SK-N-SH (cell line): Measurements from ENCODE around the gene SYNGR3. TPM values are rescaled to one million over a fixed set of nuclear protein-coding genes. Genes with fewer than 3 reads are reported as not detected.
"Not testable (repeated sequence)": the region's sequence is repeated elsewhere in the genome, so short reads cannot be mapped to it uniquely, and the experiment has no call there.

Experiments
- CTCF ChIA-PET: fragments of 300-600, 350-600 bp; formaldehyde crosslinking; extraction: SDS; loops from one replicate; lab custom pipeline; 2021; lab: Yijun Ruan, JAX
- POLR2A ChIA-PET: fragments of 350-600 bp; sonication (Branson Sonifier 250); formaldehyde crosslinking; extraction: SDS; loops from one replicate; lab custom pipeline; 2020; ENCODE audit warnings: antibody characterized with exemption, inconsistent platforms; lab: Yijun Ruan, JAX
- DNase-seq: peaks from one replicate; pipeline ENCODE4 v3.0.0; 2012
- H2AFZ ChIP-seq: fragments of 200-600 bp; sonication (generic); 2 replicates; pipeline ENCODE4 v1.8.1; 2016; ENCODE audit warnings: antibody characterized with exemption, mild to moderate bottlenecking, low read depth
- H3F3A ChIP-seq: fragments of 200-600 bp; sonication (generic); replicated peaks from 2 replicates; pipeline ENCODE3; 2016; ENCODE audit warnings: antibody characterized with exemption, mild to moderate bottlenecking; ENCODE audit not compliant: insufficient read depth
- H3K27ac ChIP-seq, 2 experiments: fragments of 200-500 bp in 1 of 2; fragments of 200-600 bp in 1 of 2; sonication (Bioruptor generic) in 1 of 2; sonication (generic), shearing (Covaris generic) in 1 of 2; 2 replicates each; pipeline versions ENCODE4 v1.5.1 to v1.6.1; 2014 to 2016; ENCODE audit warnings: low read depth in 2 of 2, inconsistent platforms in 1 of 2, low read length in 1 of 2, mild to moderate bottlenecking in 1 of 2, mixed read lengths in 1 of 2
- H3K27me3 ChIP-seq: fragments of 200-600 bp; sonication (generic), shearing (Covaris generic); 2 replicates; pipeline ENCODE4 v1.6.1; 2016; ENCODE audit warnings: mixed run types; ENCODE audit not compliant: insufficient read depth
- H3K36me3 ChIP-seq, 2 experiments: fragments of 200-500 bp in 1 of 2; fragments of 200-600 bp in 1 of 2; sonication (Bioruptor generic) in 1 of 2; sonication (generic) in 1 of 2; replicated peaks in 1 of 2; 2 replicates each; pipeline versions ENCODE3 to v1.5.1; 2014 to 2016; ENCODE audit warnings: low read length in 1 of 2, mild to moderate bottlenecking in 1 of 2; ENCODE audit not compliant: insufficient read depth in 2 of 2, control insufficient read depth in 1 of 2
- H3K4me1 ChIP-seq, 2 experiments: fragments of 200-500 bp in 1 of 2; fragments of 200-600 bp in 1 of 2; sonication (Bioruptor generic) in 1 of 2; sonication (generic), shearing (Covaris generic) in 1 of 2; 2 replicates each; pipeline versions ENCODE4 v1.5.1 to v1.6.1; 2014 to 2016; ENCODE audit warnings: low read depth in 1 of 2, low read length in 1 of 2, mixed run types in 1 of 2; ENCODE audit not compliant: insufficient read depth in 2 of 2, control insufficient read depth in 1 of 2
- H3K4me2 ChIP-seq: fragments of 200-600 bp; sonication (generic), shearing (Covaris generic); 2 replicates; pipeline ENCODE4 v1.6.1; 2017; ENCODE audit warnings: mixed run types
- H3K4me3 ChIP-seq, 2 experiments: fragments of 200-500 bp in 1 of 2; fragments of 200-600 bp in 1 of 2; sonication (Bioruptor generic) in 1 of 2; sonication (generic), shearing (Covaris generic) in 1 of 2; 2 replicates each; pipeline versions ENCODE4 v1.5.1 to v1.8.1; 2014 to 2016; ENCODE audit warnings: low read depth in 2 of 2, inconsistent platforms in 1 of 2, low read length in 1 of 2, mild to moderate bottlenecking in 1 of 2, mixed read lengths in 1 of 2, moderate library complexity in 1 of 2
- H3K79me2 ChIP-seq: fragments of 200-600 bp; sonication (generic); 2 replicates; pipeline ENCODE4 v1.8.1; 2017; ENCODE audit warnings: mild to moderate bottlenecking; ENCODE audit not compliant: insufficient read depth
- H3K9ac ChIP-seq: fragments of 200-600 bp; sonication (generic); 2 replicates; pipeline ENCODE4 v1.6.1; 2017; ENCODE audit warnings: mixed run types
- H3K9me2 ChIP-seq: fragments of 200-600 bp; sonication (generic); 2 replicates; pipeline ENCODE4 v1.6.1; 2017; ENCODE audit warnings: mixed run types
- H3K9me3 ChIP-seq: fragments of 200-600 bp; sonication (generic); 2 replicates; pipeline ENCODE4 v1.6.1; 2017; ENCODE audit warnings: mixed run types, mild to moderate bottlenecking, moderate library complexity
- H4K20me1 ChIP-seq: fragments of 200-600 bp; sonication (generic); 2 replicates; pipeline ENCODE4 v1.6.1; 2017; ENCODE audit warnings: mild to moderate bottlenecking, mixed run types; ENCODE audit not compliant: insufficient read depth
- CTCF ChIP-seq: fragments of 200-600 bp; sonication (generic); IDR thresholded peaks from 2 replicates; pipeline ENCODE4 v1.6.1; 2017; ENCODE audit warnings: antibody characterized with exemption, mild to moderate bottlenecking, moderate library complexity
- ELF1 ChIP-seq: IDR thresholded peaks from 2 replicates; pipeline ENCODE4 v1.4.0; 2012
- EZH2phosphoT487 ChIP-seq: fragments of 200-600 bp; sonication (generic); IDR thresholded peaks from 2 replicates; pipeline ENCODE4 v1.6.1; 2017; ENCODE audit warnings: low read depth, mixed run types, mild to moderate bottlenecking, antibody characterized with exemption, moderate library complexity, borderline replicate concordance
- FOXJ3 ChIP-seq: sonication (generic); formaldehyde crosslinking; IDR thresholded peaks from 2 replicates; pipeline ENCODE4 v1.5.1; 2020; ENCODE audit warnings: mild to moderate bottlenecking, missing genetic modification reagents
- GATA2 ChIP-seq: sonication (generic); formaldehyde crosslinking; IDR thresholded peaks from 2 replicates; pipeline ENCODE4 v1.5.0; 2020; ENCODE audit warnings: mild to moderate bottlenecking, missing genetic modification reagents
- IRF3 ChIP-seq: fragments of 150-350 bp; IDR thresholded peaks from 2 replicates; pipeline ENCODE4 v1.6.1; 2016; ENCODE audit warnings: mild to moderate bottlenecking, low read depth, low read length
- JUND ChIP-seq: IDR thresholded peaks from 2 replicates; pipeline ENCODE4 v1.4.0; 2012
- MAX ChIP-seq: IDR thresholded peaks from 2 replicates; pipeline ENCODE4 v1.4.0; 2012; ENCODE audit warnings: low read depth
- NFIC ChIP-seq: IDR thresholded peaks from 2 replicates; pipeline ENCODE4 v1.4.0; 2012; ENCODE audit warnings: borderline replicate concordance
- POLR2AphosphoS5 ChIP-seq: IDR thresholded peaks from 2 replicates; pipeline ENCODE4 v1.6.1; 2012; ENCODE audit warnings: low read depth, low read length
- RAD21 ChIP-seq: IDR thresholded peaks from 2 replicates; pipeline ENCODE4 v1.6.1; 2012; ENCODE audit warnings: mild to moderate bottlenecking, low read length
- RCOR1 ChIP-seq: fragments of 150-350 bp; IDR thresholded peaks from 2 replicates; pipeline ENCODE4 v1.6.1; 2017; ENCODE audit warnings: antibody characterized with exemption, low read length
- RXRA ChIP-seq: IDR thresholded peaks from 2 replicates; pipeline ENCODE4 v1.4.0; 2012; ENCODE audit warnings: low read depth, mild to moderate bottlenecking, borderline replicate concordance
- SIN3A ChIP-seq: IDR thresholded peaks from 2 replicates; pipeline ENCODE4 v1.6.1; 2012; ENCODE audit warnings: low read depth, mild to moderate bottlenecking, low read length, moderate library complexity, borderline replicate concordance
- SMC3 ChIP-seq: IDR thresholded peaks from 2 replicates; pipeline ENCODE4 v1.6.1; 2012; ENCODE audit warnings: low read depth, low read length, improper control_type of control experiment
- TEAD4 ChIP-seq: IDR thresholded peaks from 2 replicates; pipeline ENCODE4 v1.4.0; 2012; ENCODE audit warnings: mild to moderate bottlenecking, borderline replicate concordance; ENCODE audit not compliant: insufficient read depth
- USF2 ChIP-seq: fragments of 150-350 bp; IDR thresholded peaks from 2 replicates; pipeline ENCODE4 v1.6.1; 2017; ENCODE audit warnings: antibody characterized with exemption, low read length, low read depth, borderline replicate concordance
- YY1 ChIP-seq: IDR thresholded peaks from 2 replicates; pipeline ENCODE4 v1.4.0; 2012; ENCODE audit warnings: low read depth, mild to moderate bottlenecking
- ZBTB33 ChIP-seq: IDR thresholded peaks from 2 replicates; pipeline ENCODE4 v1.4.0; 2012; ENCODE audit warnings: low read depth, borderline replicate concordance
- WGBS: methylation state at CpG from one replicate; pipeline ENCODE4 v1.1.6; 2017; ENCODE audit warnings: low lambda C conversion rate; 5-methylcytosine and 5-hydroxymethylcytosine counted together
- polyA plus RNA-seq, 3 experiments: library from polyadenylated mRNA; depleted of rRNA; stranded (reverse); fragments of >200 nt; gene quantifications; 2 replicates each; pipeline ENCODE4 v1.2.3, GENCODE V29; 2012

SYNGR3 gene
- polyA plus RNA-seq, 1 of the 3 experiments (the other 2 are of a cell fraction), result 10.7 TPM

DNA sequence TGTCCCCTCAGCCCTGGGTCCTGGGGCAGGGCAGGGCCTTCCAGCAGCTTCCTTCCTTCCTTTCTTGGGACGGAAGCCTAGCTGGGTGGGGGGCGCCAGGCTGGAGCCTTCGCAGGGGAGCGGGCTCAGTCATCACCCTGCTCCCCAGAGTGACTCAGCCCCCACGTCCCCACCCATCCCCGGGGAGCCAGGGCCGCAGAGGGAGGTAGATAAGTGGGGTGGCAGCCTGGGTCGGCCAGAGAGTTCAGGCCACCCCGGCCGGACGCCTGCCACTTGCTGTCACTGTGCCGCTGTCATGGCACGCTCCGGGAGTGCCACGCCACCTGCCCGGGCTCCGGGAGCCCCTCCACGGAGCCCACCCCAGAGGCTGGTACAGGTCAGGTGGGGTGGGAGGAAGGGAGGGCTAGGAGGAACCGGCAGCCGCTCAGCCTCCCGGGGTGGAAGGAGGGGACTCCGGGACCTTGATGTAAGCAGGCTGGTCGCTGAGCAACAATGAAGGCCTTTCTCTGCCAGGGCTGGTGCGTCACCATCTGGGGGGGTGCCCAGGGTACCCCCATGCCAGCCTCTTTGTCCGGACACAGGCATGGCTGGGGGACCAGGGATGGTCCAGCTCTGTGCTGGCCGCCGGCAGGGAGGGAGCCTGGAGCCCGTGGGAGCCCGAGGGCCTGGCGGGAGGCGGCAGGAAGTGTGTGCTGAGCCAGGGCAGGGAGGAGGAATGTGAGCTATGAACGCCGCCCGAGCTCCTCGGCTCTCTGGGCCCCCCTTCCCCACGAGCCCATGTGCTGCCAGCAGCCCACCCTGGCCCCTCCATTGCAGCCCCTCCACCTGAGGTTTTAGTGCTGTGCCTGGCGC, 43.5 kb downstream of the SYNGR3 start (continued):
- no peak for TF ChIP-seq ZBTB33
- no peak for TF ChIP-seq JUND
- TF ChIP-seq IRF3, result no peak
- TF ChIP-seq CTCF, result no peak
- TF ChIP-seq POLR2AphosphoS5, result peak; percentile 22; the same call in 1 of the 2 replicates
- TF ChIP-seq RXRA, result no peak
- no peak for TF ChIP-seq YY1
- no peak for TF ChIP-seq RCOR1
- TF ChIP-seq MAX, result 0 out of 2 replicates have a peak, but pooled peaks have one; percentile 43
- 0 out of 2 replicates have a peak, but pooled peaks have one; percentile 24 for TF ChIP-seq TEAD4
- TF ChIP-seq EZH2phosphoT487, result no peak
- no peak for TF ChIP-seq GATA2
- TF ChIP-seq USF2, result no peak
- TF ChIP-seq NFIC, result no peak
- no peak for TF ChIP-seq RAD21
- TF ChIP-seq SMC3, result no peak
- no peak for TF ChIP-seq FOXJ3
- TF ChIP-seq SIN3A, result no peak
- no peak; the same call in 1 of the 2 replicates for TF ChIP-seq ELF1

DNA sequence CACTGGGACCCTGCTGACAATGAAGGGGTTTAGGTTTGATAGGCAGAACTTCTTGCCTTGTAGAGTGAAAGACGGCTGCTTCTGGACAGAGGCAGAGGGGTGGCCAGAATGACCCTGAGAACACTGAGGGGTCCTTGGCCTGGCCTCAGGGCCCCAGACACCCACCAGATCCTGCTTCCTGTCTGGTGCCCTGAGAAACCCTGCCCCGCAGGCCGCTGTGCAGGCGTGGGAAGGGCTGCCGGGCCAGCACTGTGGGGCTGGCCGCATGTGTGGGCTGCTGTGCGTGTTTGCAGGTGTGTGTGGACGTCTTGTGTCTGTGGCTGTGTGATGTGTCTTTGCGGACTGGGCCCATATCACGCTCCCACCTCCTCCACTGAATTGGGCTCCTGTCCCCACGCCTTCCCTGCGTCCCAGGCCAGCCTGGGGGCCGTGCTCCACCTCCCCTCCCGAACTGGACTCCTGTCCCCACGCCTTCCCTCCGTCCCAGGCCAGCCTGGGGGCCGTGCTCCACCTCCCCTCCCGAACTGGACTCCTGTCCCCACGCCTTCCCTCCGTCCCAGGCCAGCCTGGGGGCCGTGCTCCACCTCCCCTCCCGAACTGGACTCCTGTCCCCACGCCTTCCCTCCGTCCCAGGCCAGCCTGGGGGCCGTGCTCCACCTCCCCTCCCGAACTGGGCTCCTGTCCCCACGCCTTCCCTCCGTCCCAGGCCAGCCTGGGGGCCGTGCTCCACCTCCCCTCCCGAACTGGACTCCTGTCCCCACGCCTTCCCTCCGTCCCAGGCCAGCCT, 44.3 kb downstream of the SYNGR3 start:
- Histone ChIP-seq H3K4me3 (peak overlapping the region in 1 of 2 experiments; percentile 54; a peak in 1 of 4 replicates), H3K36me3 (peaks cover 0 to 13% of the 10 kb centered on the region in 2 experiments), H3K27ac (peak overlapping the region; percentile 86 to 93), H3K4me2 (peak overlapping the region; percentile 94), H3K4me1 (peaks cover 33 to 54% of the 10 kb centered on the region in 2 experiments; a peak in 3 of 4 replicates), H2AFZ (peak overlapping the region; percentile 17; the same call in 1 of the 2 replicates), H3K79me2 (peaks cover 20% of the 10 kb centered on the region; the same call in 1 of the 2 replicates), H3K9ac (peak overlapping the region; percentile 83)
- not testable (repeated sequence) for H3F3A ChIP-seq, H4K20me1 ChIP-seq, H3K9me2 ChIP-seq, H3K27me3 ChIP-seq, DNase-seq, H3K9me3 ChIP-seq
- CTCF ChIA-PET, result interaction anchor here (2.5 kb wide), 1 partner anchor 11 kb away, joined by 12 read pairs; no protein-coding TSS in a partner anchor
- POLR2A ChIA-PET, result interaction anchor here (1.5 kb wide), 1 partner anchor 13 kb away, joined by 3 read pairs; the partner anchor contains the start of genes NTHL1 and TSC2
- WGBS, result 86% methylated on average over 17 of the region's 32 CpGs
